B cell (primary cell): Measurements from ENCODE around the gene GRK1. TPM values are rescaled to one million over a fixed set of nuclear protein-coding genes. Genes with fewer than 3 reads are reported as not detected.

Experiments
- ATAC-seq: fragments of 200-7000 bp; cut with Tn5 transposase; one replicate; pipeline ENCODE4 v1.10.0; 2021; ENCODE audit warnings: low read depth, mild to moderate bottlenecking, moderate number of reproducible peaks, moderate library complexity
- CTCF ChIA-PET: fragments of 350-600 bp; sonication (Branson Sonifier 250); formaldehyde crosslinking; loops from one replicate; lab custom pipeline; 2021; ENCODE audit warnings: antibody characterized with exemption, inconsistent platforms; lab: Charles Lee
- POLR2A ChIA-PET: fragments of 350-600 bp; sonication (Branson Sonifier 250); formaldehyde crosslinking; loops from one replicate; lab custom pipeline; 2021; ENCODE audit warnings: antibody characterized with exemption; lab: Charles Lee
- DNase-seq: peaks from one replicate; pipeline ENCODE4 v3.0.0; 2013
- H2AFZ ChIP-seq: 2 replicates; pipeline ENCODE4 v1.6.1; 2012; ENCODE audit warnings: mild to moderate bottlenecking, low read depth, low read length; ENCODE audit not compliant: insufficient read depth, poor library complexity, severe bottlenecking
- H3K27ac ChIP-seq, 2 donors: 1 replicate in 1 of 2; 2 replicates in 1 of 2; pipeline ENCODE4 v1.5.1; 2012 to 2013; ENCODE audit warnings: low read length in 2 of 2, mild to moderate bottlenecking in 2 of 2, moderate library complexity in 1 of 2
- H3K27me3 ChIP-seq, 4 experiments: fragments of 200-600 bp in 1 of 4; sonication (generic) in 1 of 4; replicated peaks in 1 of 4; 1 replicate in 2 of 4; 2 replicates in 2 of 4; pipeline versions ENCODE4 v1.6.1 to v1.7.0; 2013 to 2016; ENCODE audit warnings: low read length in 3 of 4, mild to moderate bottlenecking in 2 of 4, mixed read lengths in 1 of 4, moderate library complexity in 1 of 4; ENCODE audit not compliant: insufficient read depth in 4 of 4, control insufficient read depth in 3 of 4; ENCODE audit errors: control extremely low read depth in 1 of 4
- H3K36me3 ChIP-seq, 2 experiments: replicated peaks in 1 of 2; 1 replicate in 1 of 2; 2 replicates in 1 of 2; pipeline versions ENCODE4 v1.6.1 to v1.7.1; 2013; ENCODE audit warnings: low read length in 1 of 2; ENCODE audit not compliant: insufficient read depth in 2 of 2, control insufficient read depth in 1 of 2; ENCODE audit errors: control extremely low read depth in 1 of 2, extremely low read depth in 1 of 2
- H3K4me1 ChIP-seq, 2 donors: fragments of 200-600 bp in 1 of 2; sonication (generic) in 1 of 2; 1 replicate in 1 of 2; 2 replicates in 1 of 2; pipeline versions ENCODE4 v1.5.1 to v1.6.1; 2013 to 2017; ENCODE audit warnings: low read length in 2 of 2; ENCODE audit not compliant: control insufficient read depth in 2 of 2, insufficient read depth in 2 of 2
- H3K4me2 ChIP-seq: replicated peaks from 2 replicates; pipeline ENCODE3; 2012; ENCODE audit warnings: mild to moderate bottlenecking, low read depth, low read length; ENCODE audit not compliant: poor library complexity, severe bottlenecking
- H3K4me3 ChIP-seq, 5 experiments: fragments of 200-600 bp in 1 of 5; sonication (generic) in 1 of 5; 1 replicate in 3 of 5; 2 replicates in 2 of 5; pipeline versions ENCODE4 v1.5.1 to v1.7.0; 2011 to 2016; ENCODE audit warnings: low read length in 4 of 5, mild to moderate bottlenecking in 4 of 5, low read depth in 2 of 5, control low read depth in 1 of 5, moderate library complexity in 1 of 5; ENCODE audit not compliant: insufficient read depth in 1 of 5; ENCODE audit errors: control extremely low read depth in 1 of 5, extremely low read depth in 1 of 5
- H3K79me2 ChIP-seq: fragments of 200-600 bp; sonication (generic); one replicate; pipeline ENCODE4 v1.6.0; 2016; ENCODE audit warnings: low read length; ENCODE audit not compliant: control insufficient read depth, insufficient read depth
- H3K9ac ChIP-seq: fragments of 200-600 bp; sonication (generic); 2 replicates; pipeline ENCODE4 v1.6.1; 2017; ENCODE audit warnings: mild to moderate bottlenecking, low read length, moderate library complexity
- H3K9me3 ChIP-seq, 3 donors: one replicate each; pipeline versions ENCODE4 v1.6.1 to v1.7.1; 2013; ENCODE audit warnings: low read length in 2 of 3; ENCODE audit not compliant: control insufficient read depth in 2 of 3, insufficient read depth in 1 of 3; ENCODE audit errors: control extremely low read depth in 1 of 3
- H4K20me1 ChIP-seq: 2 replicates; pipeline ENCODE4 v1.6.0; 2012; ENCODE audit warnings: mild to moderate bottlenecking, low read length; ENCODE audit not compliant: insufficient read depth, control insufficient read depth, poor library complexity, severe bottlenecking
- H3K27ac Mint-ChIP-seq: one replicate; pipeline ENCODE4 v1.8.0; 2021; ENCODE audit warnings: mixed read lengths
- H3K27me3 Mint-ChIP-seq: one replicate; pipeline ENCODE4 v1.8.0; 2021; ENCODE audit warnings: mixed read lengths
- H3K4me1 Mint-ChIP-seq: one replicate; pipeline ENCODE4 v1.8.0; 2021; ENCODE audit warnings: mixed read lengths
- H3K4me3 Mint-ChIP-seq: one replicate; pipeline ENCODE4 v1.8.0; 2021; ENCODE audit warnings: mixed read lengths
- H3K9me3 Mint-ChIP-seq: one replicate; pipeline ENCODE4 v1.8.0; 2022; ENCODE audit warnings: mixed read lengths; ENCODE audit not compliant: insufficient read depth
- CTCF ChIP-seq: fragments of 200-600 bp; IDR thresholded peaks from one replicate; pipeline ENCODE4 v1.8.0; 2022; ENCODE audit warnings: antibody characterized with exemption, mild to moderate bottlenecking
- EZH2 ChIP-seq: IDR thresholded peaks from 2 replicates; pipeline ENCODE4 v1.6.1; 2012; ENCODE audit warnings: borderline replicate concordance, low read depth, mild to moderate bottlenecking, moderate library complexity, low read length; ENCODE audit not compliant: insufficient read depth, poor library complexity, severe bottlenecking
- WGBS: methylation state at CpG from one replicate; pipeline ENCODE4 v1.1.5; 2013; ENCODE audit warnings: missing lambda C conversion rate; ENCODE audit not compliant: insufficient coverage; 5-methylcytosine and 5-hydroxymethylcytosine counted together
- intact Hi-C: fragments of 100-400 bp; cut with micrococcal nuclease; formaldehyde crosslinking; loops from one replicate; pipeline ENCODE4 v1.10.0; 2022
- polyA plus RNA-seq: library from polyadenylated mRNA; depleted of rRNA; stranded (reverse); fragments of >200 nt; gene quantifications from 2 replicates; pipeline ENCODE4 v1.2.3, GENCODE V29; 2012
- total RNA-seq, 2 donors: library from RNA; stranded (reverse); fragments of 120-200 nt in 1 of 2; gene quantifications; 1 replicate in 1 of 2; 2 replicates in 1 of 2; pipeline versions ENCODE4 v1.2.3 to v1.2.4, GENCODE V29; 2013 to 2022

GRK1 gene
- total and polyA plus RNA-seq, 2 donors (not counting 1 experiment from before 2014, with no cell fraction given), result not detected

- Histone ChIP-seq H3K9ac (no peak overlapping the region), H3K4me3 (no peak overlapping the region), H3K27ac (no peak overlapping the region), H3K4me2 (no peak overlapping the region), H3K27me3 (no peaks in the 10 kb centered on the region), H3K36me3 (no peaks in the 10 kb centered on the region), H4K20me1 (no peaks in the 10 kb centered on the region), H3K79me2 (no peaks in the 10 kb centered on the region), H3K9me3 (peaks cover 0 to 3% (median 1%) of the 10 kb centered on the region in 3 donors), H3K4me1 (peaks cover 9 to 16% of the 10 kb centered on the region in 2 donors), H2AFZ (no peak overlapping the region)
- ChIA-PET CTCF (no interaction called here), POLR2A (no interaction called here)
- intact Hi-C loops, result no loop called here
- peaks cover 33% of the 10 kb centered on the region for H3K4me1 Mint-ChIP-seq
- H3K27ac Mint-ChIP-seq, result no peak overlapping the region
- TF ChIP-seq CTCF (no peak), EZH2 (no peak)
- H3K9me3 Mint-ChIP-seq, result no peaks in the 10 kb centered on the region
- ATAC-seq, result no peak
- no peak overlapping the region for H3K4me3 Mint-ChIP-seq
- H3K27me3 Mint-ChIP-seq, result no peaks in the 10 kb centered on the region
- no peak for DNase-seq
- 98% methylated on average over 6 of the region's 9 CpGs for WGBS
Observed at GRCh38 chr13:113645329-113645728, 21.7 kb upstream of the GRK1 start.

- no peaks in the 10 kb centered on the region for H3K27me3 ChIP-seq
- no peak overlapping the region for H2AFZ ChIP-seq
- ChIA-PET POLR2A (no interaction called here), CTCF (no interaction called here)
- no peak overlapping the region for H3K27ac ChIP-seq
- H3K9ac ChIP-seq, result no peak overlapping the region
- H4K20me1 ChIP-seq, result no peaks in the 10 kb centered on the region
- no peak overlapping the region for H3K4me3 ChIP-seq
- DNase-seq, result no peak
- intact Hi-C loops, result no loop called here
- H3K4me1 ChIP-seq, result peaks cover 9 to 16% of the 10 kb centered on the region in 2 donors
- no peak overlapping the region for H3K4me2 ChIP-seq
- Mint-ChIP-seq H3K27me3 (no peaks in the 10 kb centered on the region), H3K4me1 (peaks cover 33% of the 10 kb centered on the region), H3K27ac (no peak overlapping the region), H3K4me3 (no peak overlapping the region), H3K9me3 (no peaks in the 10 kb centered on the region)
- H3K36me3 ChIP-seq, result no peaks in the 10 kb centered on the region
- no peak for ATAC-seq
- WGBS, result 45% methylated on average over 10 of the region's 11 CpGs
- TF ChIP-seq CTCF (no peak), EZH2 (no peak)
- H3K79me2 ChIP-seq, result no peaks in the 10 kb centered on the region
- peaks cover 0 to 1% (median 1%) of the 10 kb centered on the region in 3 donors for H3K9me3 ChIP-seq
Observed at GRCh38 chr13:113646376-113646775, 20.6 kb upstream of the GRK1 start.
